A549 (cell line): ENCODE results near the gene ERCC2. TPM values are rescaled to one million over a fixed set of nuclear protein-coding genes. Genes with fewer than 3 reads are reported as not detected.

ENCODE experiments used
- ATAC-seq, 2 experiments: fragments of 200-7000 bp in 1 of 2; fragments of >200 bp in 1 of 2; cut with Nextera tagmentation in 1 of 2; cut with Tn5 transposase in 1 of 2; 3 replicates each; pipeline versions ENCODE4 v1.8.0 to v1.9.1; 2018 to 2020; ENCODE audit warnings: mild to moderate bottlenecking in 1 of 2, moderate library complexity in 1 of 2
- CTCF ChIA-PET: fragments of 300-600 bp; sonication (Branson Sonifier 250); formaldehyde crosslinking; extraction: SDS; loops from one replicate; lab custom pipeline; 2021; ENCODE audit warnings: antibody characterized with exemption, inconsistent platforms; lab: Yijun Ruan, JAX
- POLR2A ChIA-PET: fragments of 350-600 bp; formaldehyde crosslinking; extraction: SDS; loops from one replicate; lab custom pipeline; 2021; ENCODE audit warnings: antibody characterized with exemption, inconsistent platforms; lab: Yijun Ruan, JAX
- DNase-seq, 2 experiments: peaks; one replicate each; pipeline versions ENCODE4 v3.0.0 to v3.0.0-alpha.2; 2011 to 2016; ENCODE audit warnings: low read depth in 1 of 2, low spot score in 1 of 2
- FAIRE-seq: peaks from 2 replicates; lab custom pipeline; 2011; peaks lifted over from hg19 to GRCh38; lab: Jason Lieb, UNC
- H3K27ac ChIP-seq, 2 experiments: fragments of >200 bp; sonication (Bioruptor Twin); formaldehyde crosslinking; 3 replicates each; pipeline ENCODE4 v1.5.1; 2016 to 2017
- H3K4me1 ChIP-seq: fragments of >200 bp; sonication (Bioruptor Twin); formaldehyde crosslinking; 3 replicates; pipeline ENCODE4 v1.6.1; 2016
- H3K4me2 ChIP-seq: fragments of >200 bp; sonication (Bioruptor Twin); formaldehyde crosslinking; 3 replicates; pipeline ENCODE4 v1.6.1; 2016
- H3K4me3 ChIP-seq: fragments of >200 bp; sonication (Bioruptor Twin); formaldehyde crosslinking; 3 replicates; pipeline ENCODE4 v1.5.1; 2016
- H3K9me3 ChIP-seq: fragments of >200 bp; sonication (Bioruptor Twin); formaldehyde crosslinking; 3 replicates; pipeline ENCODE4 v1.6.1; 2016
- CHD4 ChIP-seq: fragments of 200-600 bp; sonication (generic); IDR thresholded peaks from 2 replicates; pipeline ENCODE4 v1.6.1; 2016; ENCODE audit warnings: antibody characterized with exemption, mild to moderate bottlenecking, borderline replicate concordance
- FOSB ChIP-seq: fragments of 250-450 bp; sonication (Bioruptor Pico); IDR thresholded peaks from 2 replicates; pipeline ENCODE4 v1.5.0; 2020; ENCODE audit warnings: mild to moderate bottlenecking, moderate library complexity
- HDAC2 ChIP-seq: fragments of 200-600 bp; sonication (generic); IDR thresholded peaks from 2 replicates; pipeline ENCODE4 v1.6.1; 2016
- HOXA7 ChIP-seq: fragments of 250-450 bp; sonication (Bioruptor Pico); IDR thresholded peaks from 2 replicates; pipeline ENCODE4 v1.5.0; 2020; ENCODE audit warnings: mild to moderate bottlenecking, moderate library complexity
- HOXB5 ChIP-seq: fragments of 250-450 bp; sonication (Bioruptor Pico); IDR thresholded peaks from 2 replicates; pipeline ENCODE4 v1.5.0; 2020; ENCODE audit warnings: mild to moderate bottlenecking, moderate library complexity
- JUN ChIP-seq, 2 experiments: fragments of >200 bp; sonication (Bioruptor Twin); formaldehyde crosslinking; IDR thresholded peaks; 2 replicates in 1 of 2; 3 replicates in 1 of 2; pipeline ENCODE4 v1.6.1; 2016 to 2017
- KDM1A ChIP-seq: fragments of 200-600 bp; sonication (generic); IDR thresholded peaks from 2 replicates; pipeline ENCODE4 v1.6.1; 2016; ENCODE audit warnings: low read depth, mild to moderate bottlenecking
- MYC ChIP-seq: IDR thresholded peaks from 2 replicates; pipeline ENCODE4 v1.6.1; 2012; ENCODE audit warnings: mild to moderate bottlenecking, inconsistent platforms, low read length, improper control_type of control experiment, borderline replicate concordance
- NPAS2 ChIP-seq: fragments of 250-450 bp; sonication (Bioruptor Pico); IDR thresholded peaks from 2 replicates; pipeline ENCODE4 v1.8.0; 2022; ENCODE audit warnings: mild to moderate bottlenecking, moderate library complexity, borderline replicate concordance
- RARB ChIP-seq: fragments of 250-450 bp; sonication (Bioruptor Pico); IDR thresholded peaks from 2 replicates; pipeline ENCODE4 v1.8.0; 2021; ENCODE audit warnings: mild to moderate bottlenecking, moderate library complexity
- RCOR1 ChIP-seq: fragments of 150-350 bp; IDR thresholded peaks from 2 replicates; pipeline ENCODE4 v1.6.1; 2014; ENCODE audit warnings: antibody characterized with exemption, low read length, low read depth
- TFCP2L1 ChIP-seq: fragments of 250-450 bp; sonication (Bioruptor Pico); IDR thresholded peaks from 2 replicates; pipeline ENCODE4 v1.5.0; 2021; ENCODE audit warnings: mild to moderate bottlenecking
- WGBS: methylation state at CpG from one replicate; pipeline ENCODE4 v1.1.6; 2017; ENCODE audit errors: missing lambda C conversion rate; 5-methylcytosine and 5-hydroxymethylcytosine counted together
- polyA plus RNA-seq, 4 experiments: library from polyadenylated mRNA; depleted of rRNA in 3 of 4; stranded (reverse); fragments of >200 nt; fragmentation: RNase III in 1 of 4; extraction: RNeasy Plus Mini Kit Qiagen cat#74134 plus additional on column Dnase treatment in 1 of 4; gene quantifications; 2 replicates in 3 of 4; 3 replicates in 1 of 4; pipeline ENCODE4 v1.2.3, GENCODE V29; 2011 to 2017
- TF ChIP-seq, protein P1 (sequence below): IDR thresholded peaks from 2 replicates; pipeline ENCODE4 v1.6.1; 2012
- TF ChIP-seq, protein P2 (sequence below): IDR thresholded peaks from 2 replicates; pipeline ENCODE4 v1.6.1; 2012
- TF ChIP-seq, protein P3 (sequence below): fragments of 200-600 bp; sonication (generic); IDR thresholded peaks from 2 replicates; pipeline ENCODE4 v1.6.1; 2016; ENCODE audit warnings: antibody characterized with exemption, mild to moderate bottlenecking, moderate library complexity

Gene ERCC2
- polyA plus RNA-seq, 2 of the 4 experiments (the other 2 are of a cell fraction): 12.9 to 19.8 TPM

DNA sequence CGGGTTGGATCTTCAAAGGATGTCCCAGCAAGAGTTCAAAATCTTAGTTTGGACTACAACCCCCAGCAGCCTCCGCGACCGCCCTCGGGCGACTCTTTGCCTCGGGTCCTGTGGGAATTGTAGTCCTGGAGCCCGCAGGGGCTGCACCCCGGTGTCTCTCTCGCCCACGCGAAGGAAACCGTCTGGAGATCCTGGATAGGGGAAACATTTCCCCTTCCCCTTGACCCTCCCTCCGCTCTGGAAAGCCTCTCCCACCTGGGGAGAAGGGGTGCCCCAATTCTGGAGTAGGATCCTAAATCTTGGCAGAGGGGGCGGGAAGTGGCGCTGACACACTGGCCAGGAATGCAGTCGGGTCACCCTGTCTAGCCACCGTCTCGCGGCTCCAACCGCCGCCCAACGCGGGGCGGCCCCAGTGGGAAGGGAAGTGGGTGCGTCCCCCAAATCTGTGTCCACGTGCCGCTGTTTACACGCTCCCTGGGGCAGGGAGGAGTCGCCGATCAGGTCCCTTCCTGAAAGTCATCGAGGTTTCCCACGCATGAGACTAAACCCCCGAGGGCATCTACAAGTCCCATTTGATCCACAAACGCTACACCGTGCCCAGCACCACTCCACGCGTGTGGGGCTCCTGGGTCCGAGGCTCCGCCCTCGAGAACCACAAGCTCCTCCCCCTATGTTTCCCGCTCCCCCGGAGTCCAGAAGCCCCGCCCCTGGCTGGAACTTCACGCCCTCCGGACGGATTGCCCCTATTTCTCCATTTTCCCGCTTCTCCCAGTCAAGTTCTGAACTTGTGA is 35.3 kb upstream of the ERCC2 start (continued):
- TF ChIP-seq MYC: peak; percentile 51; the same call in 1 of the 2 replicates
- 0 out of 2 replicates have a peak, but pooled peaks have one; percentile 26 for TF ChIP-seq RARB (CRISPR knock-in tag)
- TF ChIP-seq, protein P1, sequence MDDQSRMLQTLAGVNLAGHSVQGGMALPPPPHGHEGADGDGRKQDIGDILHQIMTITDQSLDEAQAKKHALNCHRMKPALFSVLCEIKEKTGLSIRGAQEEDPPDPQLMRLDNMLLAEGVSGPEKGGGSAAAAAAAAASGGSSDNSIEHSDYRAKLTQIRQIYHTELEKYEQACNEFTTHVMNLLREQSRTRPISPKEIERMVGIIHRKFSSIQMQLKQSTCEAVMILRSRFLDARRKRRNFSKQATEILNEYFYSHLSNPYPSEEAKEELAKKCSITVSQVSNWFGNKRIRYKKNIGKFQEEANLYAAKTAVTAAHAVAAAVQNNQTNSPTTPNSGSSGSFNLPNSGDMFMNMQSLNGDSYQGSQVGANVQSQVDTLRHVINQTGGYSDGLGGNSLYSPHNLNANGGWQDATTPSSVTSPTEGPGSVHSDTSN: no peak
- no peak for TF ChIP-seq FOSB
- peak; percentile 88 for TF ChIP-seq TFCP2L1 (CRISPR knock-in tag)
- peak; percentile 77 for TF ChIP-seq HOXA7
- TF ChIP-seq, all 56 proteins: peak for 18

DNA sequence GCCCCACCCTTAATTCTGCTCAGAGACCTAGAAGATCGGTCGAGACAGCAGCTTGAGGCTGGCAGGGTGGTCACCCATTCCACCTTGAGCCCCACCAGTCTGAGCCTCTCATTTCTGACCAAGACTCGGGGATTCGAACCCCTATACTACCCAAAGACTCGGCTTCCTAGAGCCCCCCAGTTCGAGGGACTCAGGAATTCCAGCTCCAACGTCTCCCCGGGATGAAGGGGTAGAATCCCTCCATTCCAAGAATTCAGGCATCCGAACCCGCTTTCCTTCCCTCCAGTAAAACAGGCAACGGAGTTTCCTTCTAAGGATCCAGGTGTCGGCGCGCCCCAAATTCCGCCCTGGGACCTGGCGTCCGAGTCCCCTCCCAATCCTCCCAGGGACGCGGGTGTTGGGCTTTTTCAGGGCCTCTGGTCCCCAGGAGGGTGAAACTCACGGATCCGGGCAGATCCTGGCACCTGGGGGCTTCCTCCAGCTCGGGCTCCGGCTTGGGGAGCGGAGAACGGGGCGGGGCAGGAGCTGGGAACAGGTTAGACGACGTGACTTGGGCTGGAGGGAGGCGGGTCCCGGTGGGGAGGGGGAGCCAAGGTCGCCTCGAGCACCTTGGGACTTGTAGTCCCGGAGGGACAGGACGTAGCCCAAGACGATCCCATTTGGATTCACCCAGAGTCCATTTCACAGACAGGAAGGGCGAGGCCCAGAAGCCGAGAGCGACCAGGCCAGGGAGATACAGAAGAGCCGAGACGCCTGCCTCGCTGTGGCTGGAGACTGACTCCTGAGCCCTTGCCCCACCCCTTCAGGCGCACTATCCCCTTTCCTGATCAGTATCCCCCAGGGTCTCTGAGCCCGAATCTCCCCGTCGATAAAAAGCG is 34.4 kb upstream of the ERCC2 start, which contains the start of gene PPP1R13L:
Gene PPP1R13L, minus strand, starts transcription at position 513 of the 878 bp plus-strand sequence. CDS start 6,751 bp downstream, outside the sequence.
- Histone ChIP-seq H3K4me1 (peaks cover 39% of the 10 kb centered on the region), H3K4me2 (peak within 1 kb of the TSS; percentile 86), H3K9me3 (no peaks in the 10 kb centered on the region), H3K27ac (peak within 1 kb of the TSS; percentile 94 to 96), H3K4me3 (peak within 1 kb of the TSS; percentile 66)
- TF ChIP-seq TFCP2L1 (CRISPR knock-in tag) (peak; percentile 84; the same call in 1 of the 2 replicates), JUN (IDR thresholded peaks at IDR 0.05) (peak; percentile 16 to 35; a peak in 2 of 5 replicates), RCOR1 (peak; percentile 97), NPAS2 (CRISPR knock-in tag) (no peak), CHD4 (peak; percentile 93), HOXB5 (0 out of 2 replicates have a peak, but pooled peaks have one; percentile 15), HDAC2 (peak; percentile 83), KDM1A (peak; percentile 99)
- TF ChIP-seq, protein P2, sequence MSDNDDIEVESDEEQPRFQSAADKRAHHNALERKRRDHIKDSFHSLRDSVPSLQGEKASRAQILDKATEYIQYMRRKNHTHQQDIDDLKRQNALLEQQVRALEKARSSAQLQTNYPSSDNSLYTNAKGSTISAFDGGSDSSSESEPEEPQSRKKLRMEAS: no peak
- TF ChIP-seq, protein P3, sequence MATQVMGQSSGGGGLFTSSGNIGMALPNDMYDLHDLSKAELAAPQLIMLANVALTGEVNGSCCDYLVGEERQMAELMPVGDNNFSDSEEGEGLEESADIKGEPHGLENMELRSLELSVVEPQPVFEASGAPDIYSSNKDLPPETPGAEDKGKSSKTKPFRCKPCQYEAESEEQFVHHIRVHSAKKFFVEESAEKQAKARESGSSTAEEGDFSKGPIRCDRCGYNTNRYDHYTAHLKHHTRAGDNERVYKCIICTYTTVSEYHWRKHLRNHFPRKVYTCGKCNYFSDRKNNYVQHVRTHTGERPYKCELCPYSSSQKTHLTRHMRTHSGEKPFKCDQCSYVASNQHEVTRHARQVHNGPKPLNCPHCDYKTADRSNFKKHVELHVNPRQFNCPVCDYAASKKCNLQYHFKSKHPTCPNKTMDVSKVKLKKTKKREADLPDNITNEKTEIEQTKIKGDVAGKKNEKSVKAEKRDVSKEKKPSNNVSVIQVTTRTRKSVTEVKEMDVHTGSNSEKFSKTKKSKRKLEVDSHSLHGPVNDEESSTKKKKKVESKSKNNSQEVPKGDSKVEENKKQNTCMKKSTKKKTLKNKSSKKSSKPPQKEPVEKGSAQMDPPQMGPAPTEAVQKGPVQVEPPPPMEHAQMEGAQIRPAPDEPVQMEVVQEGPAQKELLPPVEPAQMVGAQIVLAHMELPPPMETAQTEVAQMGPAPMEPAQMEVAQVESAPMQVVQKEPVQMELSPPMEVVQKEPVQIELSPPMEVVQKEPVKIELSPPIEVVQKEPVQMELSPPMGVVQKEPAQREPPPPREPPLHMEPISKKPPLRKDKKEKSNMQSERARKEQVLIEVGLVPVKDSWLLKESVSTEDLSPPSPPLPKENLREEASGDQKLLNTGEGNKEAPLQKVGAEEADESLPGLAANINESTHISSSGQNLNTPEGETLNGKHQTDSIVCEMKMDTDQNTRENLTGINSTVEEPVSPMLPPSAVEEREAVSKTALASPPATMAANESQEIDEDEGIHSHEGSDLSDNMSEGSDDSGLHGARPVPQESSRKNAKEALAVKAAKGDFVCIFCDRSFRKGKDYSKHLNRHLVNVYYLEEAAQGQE: no peak
- CTCF ChIA-PET: interaction anchor here (0.6 to 6.3 kb wide), 23 partner anchors 10 to 501 kb away, joined by 3 to 99 read pairs (median 6); partner anchors contain the start of genes BLOC1S3, ERCC1, FOSB and TRAPPC6A
- WGBS: 5% methylated on average over 40 of the region's 46 CpGs
- no peak for FAIRE-seq
- peak; percentile 41 to 63 for ATAC-seq
- POLR2A ChIA-PET: interaction anchor here (1.4 to 1.8 kb wide), 4 partner anchors 19 to 81 kb away, joined by 3 to 5 read pairs (median 4); partner anchors contain the start of gene ERCC1
- peak; percentile 95 to 96 for DNase-seq
